Panc1 (cell line): ENCODE data around the gene GNLY. TPM values are rescaled to one million over a fixed set of nuclear protein-coding genes. Genes with fewer than 3 reads are reported as not detected.

Source experiments
- ATAC-seq: fragments of 200-7000 bp; cut with Tn5 transposase; 2 replicates; pipeline ENCODE4 v1.9.1; 2020; ENCODE audit warnings: mild to moderate bottlenecking, moderate library complexity
- BruUV-seq: library from RNA; stranded (reverse); fragments of 400-500 nt; replicated peaks from 2 replicates; lab custom pipeline; 2021; lab: Mats Ljungman, UMichigan
- CTCF ChIA-PET: fragments of 300-600 bp; sonication (Branson Sonifier 250); formaldehyde crosslinking; loops from one replicate; lab custom pipeline; 2022; ENCODE audit warnings: antibody characterized with exemption; lab: Charles Lee
- POLR2A ChIA-PET: fragments of 300-600 bp; sonication (Branson Sonifier 250); formaldehyde crosslinking; loops from one replicate; lab custom pipeline; 2022; ENCODE audit warnings: antibody characterized with exemption; lab: Charles Lee
- DNase-seq: peaks from one replicate; pipeline ENCODE4 v3.0.0-alpha.2; 2010; ENCODE audit warnings: low read depth, low spot score
- H3K27ac ChIP-seq: 2 replicates; pipeline ENCODE4 v1.5.1; 2011; ENCODE audit warnings: mild to moderate bottlenecking, low read length, inconsistent platforms
- H3K27me3 ChIP-seq: fragments of 200-500 bp; sonication (Bioruptor generic); 2 replicates; pipeline ENCODE4 v1.6.0; 2014; ENCODE audit warnings: low read length, inconsistent platforms; ENCODE audit not compliant: control insufficient read depth, insufficient read depth
- H3K36me3 ChIP-seq: fragments of 200-500 bp; sonication (Bioruptor generic); 2 replicates; pipeline ENCODE4 v1.5.1; 2014; ENCODE audit warnings: inconsistent platforms, mild to moderate bottlenecking, low read length, moderate library complexity; ENCODE audit not compliant: control insufficient read depth, insufficient read depth
- H3K4me1 ChIP-seq: 2 replicates; pipeline ENCODE4 v1.5.1; 2011; ENCODE audit warnings: inconsistent platforms, mild to moderate bottlenecking, low read length, moderate library complexity; ENCODE audit not compliant: control insufficient read depth, insufficient read depth
- H3K4me3 ChIP-seq, 2 experiments: 2 replicates each; pipeline ENCODE4 v1.5.1; 2011 to 2012; ENCODE audit warnings: low read depth in 2 of 2, low read length in 2 of 2, mild to moderate bottlenecking in 2 of 2, inconsistent platforms in 1 of 2, moderate library complexity in 1 of 2
- H3K9me3 ChIP-seq: fragments of 200-500 bp; sonication (Bioruptor generic); 2 replicates; pipeline ENCODE4 v1.5.1; 2014; ENCODE audit warnings: low read depth, mild to moderate bottlenecking, inconsistent platforms, low read length, moderate library complexity; ENCODE audit not compliant: control insufficient read depth, insufficient read depth
- CTCF ChIP-seq: fragments of 450-650 bp; IDR thresholded peaks from 2 replicates; pipeline ENCODE4 v1.5.1; 2017; ENCODE audit warnings: mild to moderate bottlenecking
- POLR2AphosphoS5 ChIP-seq: IDR thresholded peaks from 2 replicates; pipeline ENCODE4 v1.6.1; 2012; ENCODE audit warnings: mild to moderate bottlenecking, low read depth, low read length, moderate library complexity
- REST ChIP-seq, 2 experiments: IDR thresholded peaks; 2 replicates each; pipeline ENCODE4 v1.6.1; 2011 to 2012; ENCODE audit warnings: low read depth in 2 of 2, control low read depth in 1 of 2, low read length in 1 of 2, mild to moderate bottlenecking in 1 of 2, moderate library complexity in 1 of 2; ENCODE audit not compliant: insufficient read depth in 1 of 2
- SIN3A ChIP-seq: IDR thresholded peaks from 2 replicates; pipeline ENCODE4 v1.6.1; 2012; ENCODE audit warnings: low read depth, mild to moderate bottlenecking, low read length, moderate library complexity, borderline replicate concordance; ENCODE audit not compliant: insufficient read depth
- TCF7L2 ChIP-seq: IDR thresholded peaks from 2 replicates; pipeline ENCODE4 v1.6.1; 2011; ENCODE audit warnings: mild to moderate bottlenecking, low read depth, low read length, inconsistent platforms
- in situ Hi-C: cut with HindIII; loops from 2 replicates; pipeline ENCODE4 v1.10.0; 2016; ENCODE audit warnings: low sequenced_read_pairs, low pct_unique_long_range_greater_than_20kb
- intact Hi-C: fragments of 100-400 bp; cut with micrococcal nuclease; formaldehyde crosslinking; loops from one replicate; pipeline ENCODE4 v1.10.0; 2022; ENCODE audit not compliant: unreplicated experiment
- total RNA-seq: library from RNA; stranded (reverse); gene quantifications from one replicate; pipeline ENCODE4 v1.2.1, GENCODE V29; 2021; ENCODE audit not compliant: unreplicated experiment

Gene GNLY
- total RNA-seq, 1 experiment from 2014 or later, result not detected

- intact Hi-C loops, result no loop called here
Observed at GRCh38 chr2:85734942-85735608, 40.9 kb downstream of the GNLY start.

GRCh38 chr2:85735691-85736090 is 41.5 kb downstream of the GNLY start:
- no peak for ATAC-seq
- in situ Hi-C loops (no loop called here), intact Hi-C loops (no loop called here)
- POLR2A ChIA-PET, result no interaction called here
- no peak overlapping the region for H3K4me3 ChIP-seq
- no peak overlapping the region for H3K27ac ChIP-seq
- DNase-seq, result no peak
- no TSS peak for BruUV-seq
- H3K27me3 ChIP-seq, result no peaks in the 10 kb centered on the region
- TF ChIP-seq POLR2AphosphoS5, result no peak
- no peaks in the 10 kb centered on the region for H3K36me3 ChIP-seq
- peaks cover 3% of the 10 kb centered on the region; the same call in 1 of the 2 replicates for H3K4me1 ChIP-seq
- H3K9me3 ChIP-seq, result no peaks in the 10 kb centered on the region
- CTCF ChIA-PET, result interaction anchor here (0.6 kb wide), 2 partner anchors 54 to 134 kb away, joined by 3 to 5 read pairs; no protein-coding TSS in a partner anchor

More at GRCh38 chr2:85734942-85735608, 40.9 kb downstream of the GNLY start:
- ChIA-PET POLR2A (interaction anchor here (0.8 kb wide), 1 partner anchor 10 kb away, joined by 3 read pairs; no protein-coding TSS in a partner anchor), CTCF (interaction anchor here (0.6 kb wide), 1 partner anchor 54 kb away, joined by 3 read pairs; no protein-coding TSS in a partner anchor)
- in situ Hi-C loops, result no loop called here
- no TSS peak for BruUV-seq
- DNase-seq (no peak), ATAC-seq (no peak)
- Histone ChIP-seq H3K36me3 (no peaks in the 10 kb centered on the region), H3K4me3 (no peak overlapping the region), H3K27me3 (no peaks in the 10 kb centered on the region), H3K4me1 (peaks cover 3% of the 10 kb centered on the region; the same call in 1 of the 2 replicates), H3K27ac (no peak overlapping the region), H3K9me3 (no peaks in the 10 kb centered on the region)
- TF ChIP-seq CTCF (no peak), REST (IDR thresholded peaks at IDR 0.05; ENCODE audit: insufficient read depth in 1 of 2, low read depth in 2 of 2, low read length in 1 of 2) (no peak), POLR2AphosphoS5 (no peak), SIN3A (no peak), TCF7L2 (no peak)
